SJCRH30 (cell line): ENCODE data around the gene ST13. TPM values are rescaled to one million over a fixed set of nuclear protein-coding genes. Genes with fewer than 3 reads are reported as not detected.
"Not testable (repeated sequence)": the region's sequence is repeated elsewhere in the genome, so short reads cannot be mapped to it uniquely, and the experiment has no call there.

Experiments
- DNase-seq, 2 experiments: peaks; one replicate each; pipeline ENCODE4 v3.0.0-alpha.2; 2015 to 2020
- H3K27ac ChIP-seq: fragments of 250-450 bp; sonication (Bioruptor Pico); 2 replicates; pipeline ENCODE4 v1.5.1; 2020; ENCODE audit warnings: mild to moderate bottlenecking, moderate library complexity
- H3K27me3 ChIP-seq: fragments of 250-450 bp; sonication (Bioruptor Pico); 2 replicates; pipeline ENCODE4 v1.5.1; 2020; ENCODE audit warnings: mild to moderate bottlenecking, moderate library complexity
- H3K36me3 ChIP-seq: fragments of 250-450 bp; sonication (Bioruptor Pico); 2 replicates; pipeline ENCODE4 v1.5.1; 2020; ENCODE audit warnings: mild to moderate bottlenecking, moderate library complexity
- H3K4me1 ChIP-seq: fragments of 250-450 bp; sonication (Bioruptor Pico); 2 replicates; pipeline ENCODE4 v1.5.1; 2020; ENCODE audit warnings: mild to moderate bottlenecking, moderate library complexity
- H3K4me3 ChIP-seq: fragments of 250-450 bp; sonication (Bioruptor Pico); 2 replicates; pipeline ENCODE4 v1.5.1; 2020; ENCODE audit warnings: mild to moderate bottlenecking, moderate library complexity
- H3K9me3 ChIP-seq: fragments of 250-450 bp; sonication (Bioruptor Pico); replicated peaks from 2 replicates; pipeline ENCODE4 v1.5.1; 2020; ENCODE audit warnings: mild to moderate bottlenecking, moderate library complexity
- total RNA-seq: library from RNA; depleted of rRNA; stranded (reverse); fragments of >200 nt; shearing (Covaris generic); gene quantifications from 2 replicates; pipeline ENCODE4 v1.2.3, GENCODE V29; 2014

Gene ST13
- total RNA-seq, 1 experiment from 2014 or later = 285 TPM

DNA sequence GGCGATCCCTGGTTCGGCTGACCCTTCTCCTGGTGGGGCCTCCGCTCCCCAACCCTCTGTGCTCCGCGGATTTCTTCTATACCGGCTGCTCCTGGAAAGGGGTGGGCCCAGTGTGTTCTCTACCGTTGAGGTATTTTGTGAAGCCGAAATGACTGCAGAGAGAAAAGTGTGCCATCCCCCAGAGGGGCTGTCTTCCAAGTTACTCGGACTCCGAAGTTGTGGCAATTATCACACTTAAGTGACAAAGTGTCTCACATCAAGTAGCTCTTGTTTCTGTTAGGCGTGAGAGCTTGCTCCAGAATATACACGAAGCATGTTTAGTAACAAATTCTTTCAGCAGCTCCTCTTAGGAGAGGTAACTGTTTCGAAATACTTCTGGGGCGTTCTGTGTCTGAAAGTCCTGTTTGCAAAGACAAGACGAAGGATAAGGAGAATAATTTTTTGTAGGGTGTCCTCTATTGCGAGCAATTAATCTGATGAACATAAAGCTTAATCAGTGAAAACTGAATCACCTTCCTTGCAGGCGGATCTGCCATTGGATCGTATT, 943 bp upstream of the ST13 start:
- H3K36me3 ChIP-seq = peaks cover 5% of the 10 kb centered on the region
- peaks cover 6% of the 10 kb centered on the region; the same call in 1 of the 2 replicates for H3K4me1 ChIP-seq
- peak overlapping the region; percentile 81 for H3K4me3 ChIP-seq
- H3K27ac ChIP-seq = peak overlapping the region; percentile 99
- no peaks in the 10 kb centered on the region for H3K27me3 ChIP-seq
- DNase-seq = no peak
- no peaks in the 10 kb centered on the region for H3K9me3 ChIP-seq

DNA sequence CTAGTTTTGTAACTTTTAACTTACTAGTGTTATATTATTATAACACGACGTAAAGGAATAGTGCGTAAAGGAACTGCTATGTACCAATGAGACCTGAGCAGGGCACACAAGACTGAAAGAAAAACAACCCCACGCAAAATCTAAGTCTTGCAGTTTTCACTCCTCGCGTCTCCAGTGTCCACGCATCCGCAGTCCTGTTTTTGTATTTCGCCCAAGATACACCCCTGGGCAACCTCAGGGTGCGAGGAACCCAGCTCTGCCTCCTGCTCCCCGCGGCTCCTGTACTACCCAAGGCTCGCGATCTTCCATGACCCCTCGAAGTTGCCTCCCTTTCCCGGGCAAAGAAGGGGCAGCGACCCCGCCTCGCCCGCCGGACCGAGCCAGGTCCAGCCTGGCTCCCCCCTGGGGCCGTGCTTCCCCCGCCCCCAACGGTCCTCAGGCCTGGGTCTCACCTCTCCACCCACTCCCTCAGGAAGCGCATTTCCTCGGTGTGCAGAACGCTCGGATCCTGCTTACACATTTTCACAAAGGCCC, 393 bp downstream of the ST13 start:
- Histone ChIP-seq H3K27ac (peak overlapping the region; percentile 99), H3K36me3 (peaks cover 5% of the 10 kb centered on the region; the same call in 1 of the 2 replicates), H3K4me3 (peak overlapping the region; percentile 81), H3K4me1 (peaks cover 6% of the 10 kb centered on the region; the same call in 1 of the 2 replicates), H3K27me3 (no peaks in the 10 kb centered on the region), H3K9me3 (no peaks in the 10 kb centered on the region)
- peak; percentile 35 to 49 for DNase-seq

DNA sequence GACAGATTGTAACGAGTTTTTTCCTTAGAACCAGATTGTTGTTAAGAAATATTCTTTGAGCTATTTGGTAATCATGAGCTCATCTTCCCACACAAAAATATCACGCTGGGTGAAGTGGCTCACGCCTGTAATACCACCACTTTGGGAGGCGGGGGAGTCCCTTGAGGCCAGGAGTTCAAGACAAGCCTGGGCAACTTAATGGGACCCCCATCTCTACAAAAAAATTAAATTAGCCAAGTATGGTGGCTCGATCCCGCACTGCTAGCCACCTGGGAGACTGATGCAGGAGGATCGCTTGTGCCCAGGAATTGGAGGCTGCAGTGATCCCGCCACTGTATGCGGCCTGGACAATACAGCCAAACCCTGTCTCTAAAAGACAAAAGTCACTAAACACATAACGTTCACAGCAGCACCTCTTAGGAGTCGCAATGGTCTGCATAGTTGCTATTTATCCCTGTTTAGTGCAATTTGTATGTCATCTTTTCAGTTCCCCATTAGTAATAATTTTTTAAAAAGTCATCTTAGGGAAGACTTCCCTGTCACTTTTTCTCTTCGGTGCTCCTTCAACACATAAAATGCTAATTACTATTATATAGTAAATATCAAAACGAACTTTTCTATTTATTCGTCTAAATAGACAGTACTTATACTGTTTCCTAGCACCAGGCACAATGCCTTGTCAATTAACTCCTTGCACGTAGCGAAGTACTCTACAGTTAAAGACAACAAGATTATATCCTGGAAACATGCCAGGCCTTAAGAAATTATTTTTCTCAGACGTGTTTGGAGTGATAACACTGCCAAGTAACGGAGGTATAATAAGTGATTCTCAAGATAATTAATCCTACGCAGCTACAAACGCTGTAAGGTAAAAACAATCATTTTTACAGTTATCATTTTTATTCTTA, 1.1 kb downstream of the ST13 start:
- DNase-seq = peak in 1 of 2 experiments; percentile 5

DNA sequence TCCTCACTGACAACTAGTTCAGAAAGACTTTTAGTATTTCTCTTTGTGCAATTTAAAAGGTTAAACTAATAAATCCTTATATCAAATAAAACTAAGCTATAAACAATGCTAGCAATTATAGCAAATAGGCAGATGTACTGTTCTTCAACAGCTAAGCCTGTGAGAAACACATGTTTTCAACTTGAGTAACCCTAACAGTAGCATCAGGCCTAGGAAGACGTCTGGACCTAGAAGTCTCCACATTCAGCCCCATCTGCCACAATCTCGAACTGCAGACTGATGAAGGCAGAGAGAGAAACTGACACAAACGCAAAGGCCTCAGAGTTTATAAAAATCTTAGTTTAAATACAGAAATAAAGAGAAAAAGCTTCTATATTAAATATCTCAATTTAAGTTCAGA, 2.5 kb downstream of the ST13 start:
- Histone ChIP-seq H3K27ac (no peak overlapping the region), H3K27me3 (no peaks in the 10 kb centered on the region), H3K9me3 (no peaks in the 10 kb centered on the region), H3K4me1 (peaks cover 6% of the 10 kb centered on the region; the same call in 1 of the 2 replicates), H3K4me3 (no peak overlapping the region), H3K36me3 (peaks cover 16% of the 10 kb centered on the region)
- peak in 1 of 2 experiments; percentile 4 for DNase-seq

More for the DNA sequence above, 1.1 kb downstream of the ST13 start:
- Histone ChIP-seq H3K36me3 (peaks cover 5% of the 10 kb centered on the region), H3K27ac (peak overlapping the region; percentile 99; the same call in 1 of the 2 replicates), H3K4me1 (peaks cover 6% of the 10 kb centered on the region; the same call in 1 of the 2 replicates), H3K4me3 (peak overlapping the region; percentile 81), H3K27me3 (no peaks in the 10 kb centered on the region), H3K9me3 (no peaks in the 10 kb centered on the region)

DNA sequence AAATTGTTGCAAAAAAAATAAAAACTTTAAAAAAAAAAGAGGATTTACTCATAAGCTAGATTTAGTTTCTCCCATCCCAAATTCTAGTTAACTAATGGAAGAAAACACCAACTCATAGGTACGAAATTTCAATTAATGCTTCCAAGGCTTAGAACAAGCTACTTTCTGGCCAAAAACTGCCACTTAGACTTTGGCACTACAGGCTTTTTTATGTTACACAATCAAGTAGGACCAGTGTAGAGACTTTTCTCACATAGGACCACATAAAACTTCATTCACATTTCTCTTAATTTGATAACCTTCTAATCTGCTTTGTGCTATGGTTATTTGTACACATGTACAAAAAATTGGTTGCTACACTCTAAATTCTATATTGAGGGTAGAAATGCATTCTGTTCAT, 3.1 kb downstream of the ST13 start:
- Histone ChIP-seq H3K4me3 (no peak overlapping the region), H3K27me3 (no peaks in the 10 kb centered on the region), H3K36me3 (peaks cover 23% of the 10 kb centered on the region), H3K4me1 (peaks cover 6% of the 10 kb centered on the region; the same call in 1 of the 2 replicates), H3K27ac (no peak overlapping the region), H3K9me3 (no peaks in the 10 kb centered on the region)
- DNase-seq = no peak

DNA sequence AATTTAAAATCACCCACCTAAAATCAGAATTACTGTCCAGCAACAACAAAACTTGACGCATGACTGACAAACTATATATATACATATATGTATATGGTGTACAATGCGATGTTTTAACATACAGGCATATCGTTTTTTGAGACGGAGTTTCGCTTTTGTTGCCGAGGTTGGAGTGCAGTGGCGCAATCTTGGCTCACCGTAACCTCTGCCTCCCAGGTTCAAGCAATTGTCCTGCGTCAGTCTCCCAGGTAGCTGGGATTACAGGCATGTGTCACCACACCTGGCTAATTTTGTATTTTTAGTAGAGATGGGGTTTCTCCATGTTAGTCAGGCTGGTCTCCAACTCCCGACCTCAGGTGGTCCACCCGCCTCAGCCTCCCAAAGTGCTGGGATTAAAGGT, 10.6 kb downstream of the ST13 start:
- peaks cover 75% of the 10 kb centered on the region for H3K36me3 ChIP-seq
- DNase-seq, H3K27me3 ChIP-seq, H3K27ac ChIP-seq, H3K4me1 ChIP-seq, H3K9me3 ChIP-seq, H3K4me3 ChIP-seq: not testable (repeated sequence)

DNA sequence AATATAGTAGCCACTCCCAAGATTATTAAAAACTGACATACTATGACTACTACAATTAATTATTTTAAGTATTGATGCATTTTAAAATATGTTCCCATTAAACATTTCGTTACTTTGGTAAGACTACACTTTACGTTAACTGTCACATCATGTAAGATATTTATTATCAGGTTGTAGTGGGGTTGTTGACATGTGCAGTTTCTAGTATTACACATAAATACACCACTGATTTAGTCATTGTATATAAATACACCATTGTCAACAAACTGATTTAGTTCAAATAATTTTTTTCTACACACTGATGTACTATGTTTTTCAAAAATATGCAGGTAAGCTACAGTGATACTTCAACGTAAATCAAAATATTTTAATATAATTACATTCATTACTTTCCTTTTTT, 11.5 kb downstream of the ST13 start:
- Histone ChIP-seq H3K27ac (no peak overlapping the region), H3K27me3 (no peaks in the 10 kb centered on the region), H3K4me1 (0 out of 2 replicates have a peak, but pooled peaks cover 3% of the 10 kb centered on the region), H3K4me3 (no peak overlapping the region), H3K9me3 (no peaks in the 10 kb centered on the region), H3K36me3 (peaks cover 81% of the 10 kb centered on the region)
- no peak for DNase-seq

DNA sequence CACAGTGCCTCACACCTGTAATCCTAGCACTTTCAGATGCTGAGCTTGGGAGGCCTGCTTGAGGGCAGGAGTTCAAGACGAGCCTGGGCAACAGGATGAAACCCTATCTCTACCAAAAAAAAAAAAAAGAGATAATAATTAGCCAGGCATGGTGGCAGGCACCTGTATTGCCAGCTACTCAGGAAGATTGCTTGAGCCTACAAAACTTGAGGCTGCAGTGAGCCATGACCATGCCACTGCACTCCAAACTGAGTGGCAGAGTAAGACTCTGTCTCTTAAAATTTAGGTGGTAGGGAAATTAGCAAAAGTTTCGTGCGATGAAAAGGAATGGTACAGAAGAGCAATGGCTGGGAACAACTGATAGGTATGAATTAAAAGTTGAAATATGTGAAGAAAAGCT, 18.0 kb downstream of the ST13 start:
- no peaks in the 10 kb centered on the region for H3K9me3 ChIP-seq
- no peaks in the 10 kb centered on the region for H3K27me3 ChIP-seq
- no peaks in the 10 kb centered on the region for H3K4me1 ChIP-seq
- DNase-seq = no peak
- H3K27ac ChIP-seq = no peak overlapping the region
- H3K36me3 ChIP-seq = peaks cover 65% of the 10 kb centered on the region
- no peak overlapping the region for H3K4me3 ChIP-seq

DNA sequence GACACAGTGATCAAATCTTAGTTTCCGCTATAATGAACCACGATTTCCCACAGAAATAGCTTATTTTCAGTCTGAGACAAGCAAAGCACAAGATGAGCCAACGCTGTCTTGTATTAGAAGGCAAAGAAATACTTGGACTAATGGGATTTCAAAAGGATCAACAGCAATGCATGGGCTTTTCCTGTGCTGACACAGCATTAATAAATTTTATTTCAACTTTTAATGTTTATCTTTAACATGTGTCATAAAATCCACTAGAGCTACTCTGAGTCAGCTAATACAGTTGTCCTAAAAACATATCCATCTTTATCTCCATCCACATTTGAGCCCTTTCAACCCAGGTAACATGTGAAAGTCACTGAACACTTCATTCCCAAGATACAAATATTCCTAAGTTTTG, 21.8 kb downstream of the ST13 start:
- Histone ChIP-seq H3K27ac (no peak overlapping the region), H3K4me3 (no peak overlapping the region), H3K36me3 (peaks cover 58% of the 10 kb centered on the region), H3K9me3 (no peaks in the 10 kb centered on the region), H3K4me1 (no peaks in the 10 kb centered on the region), H3K27me3 (no peaks in the 10 kb centered on the region)
- DNase-seq = no peak

DNA sequence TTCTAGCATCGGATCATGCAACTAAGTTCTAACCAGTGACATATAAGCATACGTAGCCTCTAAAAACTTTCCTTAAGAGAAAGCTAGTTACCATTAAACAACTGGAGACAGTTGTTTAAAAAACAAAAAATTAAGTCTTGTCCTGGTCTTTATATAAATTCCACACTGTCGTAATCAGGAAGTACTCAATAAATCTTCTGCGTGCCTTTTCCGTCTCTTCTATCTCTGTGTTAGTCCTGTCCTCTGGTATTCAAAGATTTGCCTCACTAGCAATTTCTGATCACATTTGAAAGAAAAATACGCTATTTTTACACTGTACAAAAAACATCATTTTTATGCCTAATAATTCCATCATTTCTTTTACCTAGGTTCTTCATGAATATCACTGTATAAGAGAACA, 27.3 kb downstream of the ST13 start:
- no peaks in the 10 kb centered on the region for H3K27me3 ChIP-seq
- no peaks in the 10 kb centered on the region for H3K9me3 ChIP-seq
- H3K4me3 ChIP-seq = no peak overlapping the region
- no peaks in the 10 kb centered on the region for H3K4me1 ChIP-seq
- peaks cover 63% of the 10 kb centered on the region for H3K36me3 ChIP-seq
- DNase-seq = no peak
- no peak overlapping the region for H3K27ac ChIP-seq

DNA sequence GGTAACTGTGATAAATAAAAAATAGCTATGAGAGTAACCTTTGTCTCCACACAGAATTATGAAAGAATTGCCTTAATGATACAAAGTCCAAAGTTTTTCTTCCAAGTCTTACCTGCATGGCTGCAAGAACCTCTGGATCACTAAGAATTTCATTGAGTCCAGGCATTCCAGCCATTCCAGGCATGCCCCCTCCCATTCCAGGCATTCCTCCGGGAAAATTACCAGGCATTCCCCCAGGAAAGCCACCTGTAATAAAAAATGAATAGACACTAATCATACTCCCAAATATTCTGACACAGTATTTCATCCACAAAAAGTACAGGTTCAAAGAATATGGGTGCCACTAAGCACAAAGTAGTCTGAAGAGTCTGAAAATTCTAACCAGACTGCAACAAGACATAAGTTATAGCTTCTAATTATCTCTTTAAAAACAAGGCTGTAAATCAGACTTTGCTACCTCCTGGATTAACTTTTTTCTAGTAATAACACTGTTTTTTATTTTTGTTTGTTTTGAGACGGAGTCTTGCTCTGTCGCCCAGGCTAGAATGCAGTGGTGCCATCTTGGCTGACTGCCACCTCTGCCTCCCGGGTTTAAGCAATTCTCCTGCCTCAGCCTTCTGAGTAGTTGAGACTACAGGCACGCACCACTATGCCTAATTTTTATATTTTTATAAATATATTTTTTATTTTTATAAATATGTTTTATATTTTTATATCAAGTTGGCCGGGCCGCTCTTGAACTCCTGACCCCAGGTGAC, 29.3 kb downstream of the ST13 start:
- no peaks in the 10 kb centered on the region for H3K9me3 ChIP-seq
- H3K27ac ChIP-seq = no peak overlapping the region
- H3K27me3 ChIP-seq = no peaks in the 10 kb centered on the region
- H3K4me3 ChIP-seq = no peak overlapping the region
- DNase-seq = no peak
- H3K36me3 ChIP-seq = peaks cover 67% of the 10 kb centered on the region
- no peaks in the 10 kb centered on the region for H3K4me1 ChIP-seq

DNA sequence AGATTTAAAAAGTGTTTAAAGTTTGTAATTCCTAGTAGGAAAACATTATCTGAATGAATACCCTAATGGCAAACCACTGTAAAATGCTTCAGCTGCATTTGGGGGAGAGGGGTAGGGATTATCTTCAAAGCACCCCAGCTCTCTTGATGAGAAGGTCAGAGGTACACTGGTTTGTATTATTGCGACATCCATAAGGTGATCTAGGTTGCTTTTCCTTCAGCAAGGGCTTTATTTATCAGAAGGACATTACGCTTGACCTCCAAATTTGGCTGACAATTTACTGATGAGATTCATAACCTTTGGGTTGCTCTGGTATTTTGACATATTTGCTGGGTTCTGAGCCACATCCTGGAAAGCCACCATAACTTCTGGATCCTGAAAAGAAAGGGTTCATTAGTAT, 30.1 kb downstream of the ST13 start:
- H3K27me3 ChIP-seq, DNase-seq, H3K27ac ChIP-seq, H3K4me3 ChIP-seq, H3K9me3 ChIP-seq, H3K4me1 ChIP-seq: not testable (repeated sequence)
- peaks cover 65% of the 10 kb centered on the region for H3K36me3 ChIP-seq

DNA sequence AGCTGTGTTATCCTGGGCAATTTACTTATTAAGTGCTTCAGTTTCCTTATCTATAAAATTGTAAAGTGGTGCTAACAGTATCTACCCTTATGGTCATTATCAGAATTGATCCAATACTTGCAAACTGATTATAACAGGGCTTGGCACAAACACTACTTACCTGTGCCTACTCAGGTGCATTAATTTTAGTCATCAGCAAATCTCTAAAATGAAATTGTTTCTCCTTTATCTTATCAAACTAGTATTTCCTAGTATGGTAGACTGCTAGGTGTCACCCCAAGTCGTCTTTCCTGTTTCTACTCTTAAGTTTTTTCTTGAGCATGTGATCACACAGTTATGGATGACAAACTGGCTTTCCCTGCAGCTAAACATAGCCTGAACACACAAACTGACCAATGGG, 33.0 kb downstream of the ST13 start:
- Histone ChIP-seq H3K36me3 (peaks cover 37% of the 10 kb centered on the region), H3K4me1 (peaks cover 3% of the 10 kb centered on the region), H3K27me3 (no peaks in the 10 kb centered on the region), H3K4me3 (no peak overlapping the region), H3K27ac (no peak overlapping the region), H3K9me3 (no peaks in the 10 kb centered on the region)
- DNase-seq = no peak

DNA sequence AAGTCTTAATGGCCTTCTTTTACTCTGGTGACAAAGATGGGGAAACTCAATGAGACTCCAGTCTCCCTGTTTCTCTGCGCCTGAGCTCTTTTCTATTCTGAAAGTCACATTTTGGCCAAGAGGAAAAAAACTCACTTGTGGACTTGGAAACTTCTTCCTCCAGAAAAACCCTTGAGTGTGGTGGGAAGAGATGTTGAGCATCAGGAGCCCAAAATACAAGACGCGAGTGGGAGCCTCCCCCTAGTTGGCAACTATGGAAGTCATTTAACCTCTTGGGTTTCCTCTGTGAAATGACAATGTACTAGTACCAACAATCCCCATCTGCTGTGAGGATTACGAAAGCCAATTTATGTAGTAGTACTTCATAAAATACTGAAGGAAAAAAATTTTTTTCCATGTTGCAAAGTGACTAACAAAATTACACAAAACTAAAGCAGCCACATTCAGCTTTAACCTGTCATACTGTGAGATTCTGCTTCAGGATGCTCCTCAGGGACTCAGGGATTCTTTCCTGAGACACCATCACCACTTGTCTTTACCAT, 36.8 kb downstream of the ST13 start:
- H3K27me3 ChIP-seq = no peaks in the 10 kb centered on the region
- H3K36me3 ChIP-seq = peaks cover 16% of the 10 kb centered on the region
- H3K4me1 ChIP-seq = peaks cover 8% of the 10 kb centered on the region
- peak overlapping the region; percentile 24; the same call in 1 of the 2 replicates for H3K27ac ChIP-seq
- H3K9me3 ChIP-seq = no peaks in the 10 kb centered on the region
- peak overlapping the region; percentile 99 for H3K4me3 ChIP-seq
- peak in 1 of 2 experiments; percentile 8 for DNase-seq
